Gastroesophageal sphincter (tissue), 4 donors: ENCODE measurements around the gene RCSD1. TPM values are rescaled to one million over a fixed set of nuclear protein-coding genes. Genes with fewer than 3 reads are reported as not detected.

Experiments used
- ATAC-seq: fragments of 150-250 bp; one replicate; pipeline ENCODE4 v1.9.1; 2016; ENCODE audit warnings: mild to moderate bottlenecking, moderate library complexity
- H3K27ac ChIP-seq, 4 donors: fragments of 200-600 bp; sonication (generic) in 3 of 4; 1 replicate in 3 of 4; 2 replicates in 1 of 4; pipeline ENCODE4 v1.5.1; 2016 to 2019
- H3K27me3 ChIP-seq: fragments of 200-600 bp; sonication (generic); one replicate; pipeline ENCODE4 v1.5.1; 2019
- H3K36me3 ChIP-seq, 2 donors: fragments of 200-600 bp; sonication (generic); one replicate each; pipeline ENCODE4 v1.5.1; 2019; ENCODE audit warnings: control low read depth in 1 of 2
- H3K4me1 ChIP-seq, 3 donors: fragments of 200-600 bp; sonication (generic); 1 replicate in 2 of 3; 2 replicates in 1 of 3; pipeline ENCODE4 v1.5.1; 2016 to 2019; ENCODE audit warnings: control low read depth in 2 of 3
- H3K4me3 ChIP-seq, 2 donors: fragments of 200-600 bp; sonication (generic); one replicate each; pipeline ENCODE4 v1.5.1; 2019; ENCODE audit warnings: mild to moderate bottlenecking in 1 of 2, moderate library complexity in 1 of 2
- H3K9me3 ChIP-seq, 3 donors: fragments of 200-600 bp; sonication (generic); one replicate each; pipeline ENCODE4 v1.5.1; 2017 to 2019; ENCODE audit warnings: control low read depth in 2 of 3
- CTCF ChIP-seq, 4 experiments: fragments of 200-600 bp in 2 of 4; fragments of 450-650 bp in 2 of 4; sonication (generic) in 1 of 4; IDR thresholded peaks; one replicate each; pipeline ENCODE4 v1.5.1; 2017 to 2019; ENCODE audit warnings: antibody characterized with exemption in 4 of 4, mild to moderate bottlenecking in 2 of 4, moderate library complexity in 2 of 4
- EP300 ChIP-seq: sonication (generic); formaldehyde crosslinking; IDR thresholded peaks from one replicate; pipeline ENCODE4 v1.6.1; 2017; ENCODE audit warnings: antibody characterized with exemption, mild to moderate bottlenecking
- POLR2A ChIP-seq, 2 donors: fragments of 450-650 bp; IDR thresholded peaks; one replicate each; pipeline ENCODE4 v1.6.1; 2017; ENCODE audit warnings: antibody characterized with exemption in 2 of 2, mild to moderate bottlenecking in 2 of 2, moderate library complexity in 1 of 2
- POLR2AphosphoS5 ChIP-seq: sonication (generic); formaldehyde crosslinking; IDR thresholded peaks from one replicate; pipeline ENCODE4 v1.6.1; 2017; ENCODE audit warnings: antibody characterized with exemption
- whole genome bisulfite sequencing, 2 donors: methylation state at CpG; one replicate each; pipeline ENCODE4 v1.1.5; 2018; ENCODE audit warnings: low coverage in 1 of 2; 5-methylcytosine and 5-hydroxymethylcytosine counted together
- total RNA-seq, 4 donors: library from RNA; depleted of rRNA; stranded (reverse); fragments of >200 nt; gene quantifications; one replicate each; pipeline ENCODE4 v1.1.0, GENCODE V29; 2016

RCSD1 gene
- total RNA-seq, 4 donors from 2014 or later: 14.5 to 20.6 (median 17.3) TPM

GRCh38 chr1:167720965-167721616 lies 91.1 kb downstream of the RCSD1 start:
- Histone ChIP-seq H3K4me1 (peaks cover 0 to 48% (median 11%) of the 10 kb centered on the region in 3 donors), H3K36me3 (no peaks in the 10 kb centered on the region), H3K27me3 (no peaks in the 10 kb centered on the region), H3K9me3 (no peaks in the 10 kb centered on the region), H3K27ac (peak overlapping the region; percentile 48 to 95 (median 92)), H3K4me3 (peak overlapping the region; percentile 73 to 93)
- WGBS, 2 donors: 8 to 11% methylated on average over 9 to 13 of the region's 13 CpGs
- TF ChIP-seq POLR2AphosphoS5: no peak
- TF ChIP-seq CTCF (IDR thresholded peaks at IDR 0.05): peak in 3 of 4 experiments; percentile 6 to 51 (median 6)
- ATAC-seq: no peak

- peak in 1 of 4 experiments; percentile 1 for TF ChIP-seq CTCF (IDR thresholded peaks at IDR 0.05)
- no peak for TF ChIP-seq EP300
- peak; percentile 69 to 75 for TF ChIP-seq POLR2A (IDR thresholded peaks at IDR 0.05)
- TF ChIP-seq POLR2AphosphoS5: peak; percentile 69
- H3K4me1 ChIP-seq: peaks cover 0 to 51% (median 11%) of the 10 kb centered on the region in 3 donors
- ATAC-seq: peak; percentile 98
- WGBS, 2 donors: 0 to 8% methylated on average over 2 to 6 of the region's 52 CpGs
- peak within 1 kb of the TSS; percentile 48 to 95 (median 92) for H3K27ac ChIP-seq
- H3K27me3 ChIP-seq: no peaks in the 10 kb centered on the region
- H3K4me3 ChIP-seq: peak within 1 kb of the TSS; percentile 73 to 93
- H3K9me3 ChIP-seq: no peaks in the 10 kb centered on the region
- no peaks in the 10 kb centered on the region for H3K36me3 ChIP-seq
These were observed 91.7 kb downstream of the RCSD1 start, which contains the start of gene MPZL1 for GRCh38 chr1:167721617-167722151. Gene MPZL1 (plus strand): TSS chr1:167721982. CDS start chr1:167722152, 170 bp downstream.

- TF ChIP-seq CTCF (IDR thresholded peaks at IDR 0.05) (peak in 1 of 4 experiments; percentile 2), POLR2A (IDR thresholded peaks at IDR 0.05) (no peak), POLR2AphosphoS5 (no peak)
- peak overlapping the region; percentile 48 to 95 (median 92) for H3K27ac ChIP-seq
- peaks cover 0 to 57% (median 11%) of the 10 kb centered on the region in 3 donors for H3K4me1 ChIP-seq
- H3K27me3 ChIP-seq: no peaks in the 10 kb centered on the region
- peak overlapping the region; percentile 73 to 93 for H3K4me3 ChIP-seq
- H3K36me3 ChIP-seq: no peaks in the 10 kb centered on the region
- 0% methylated on average over 2 to 5 of the region's 52 CpGs for WGBS, 2 donors
- peak; percentile 69 for ATAC-seq
- H3K9me3 ChIP-seq: no peaks in the 10 kb centered on the region
These were observed 92.3 kb downstream of the RCSD1 start for GRCh38 chr1:167722152-167722869.

GRCh38 chr1:167722870-167723251 lies 92.8 kb downstream of the RCSD1 start:
- Histone ChIP-seq H3K4me3 (peak overlapping the region; percentile 73 to 93), H3K27ac (peak overlapping the region; percentile 22 to 95 (median 70)), H3K27me3 (no peaks in the 10 kb centered on the region), H3K9me3 (no peaks in the 10 kb centered on the region), H3K36me3 (no peaks in the 10 kb centered on the region), H3K4me1 (peaks cover 0 to 63% (median 11%) of the 10 kb centered on the region in 3 donors)
- no peak for ATAC-seq
- no peak for TF ChIP-seq EP300
- WGBS, 2 donors: 4 to 15% methylated on average over 4 of the region's 4 CpGs

GRCh38 chr1:167723707-167724323 lies 93.8 kb downstream of the RCSD1 start:
- 25 to 42% methylated on average over 1 of the region's 2 CpGs for WGBS, 2 donors
- Histone ChIP-seq H3K4me3 (peak overlapping the region in 1 of 2 donors; percentile 93), H3K9me3 (no peaks in the 10 kb centered on the region), H3K27me3 (no peaks in the 10 kb centered on the region), H3K36me3 (no peaks in the 10 kb centered on the region), H3K4me1 (peaks cover 0 to 66% (median 11%) of the 10 kb centered on the region in 3 donors), H3K27ac (peak overlapping the region in 2 of 4 donors; percentile 22 to 93)
- TF ChIP-seq EP300 (no peak), POLR2A (IDR thresholded peaks at IDR 0.05) (no peak), CTCF (IDR thresholded peaks at IDR 0.05) (no peak), POLR2AphosphoS5 (no peak)
- no peak for ATAC-seq
